WTC11 (cell line): ENCODE results near the gene SLC22A4. TPM values are rescaled to one million over a fixed set of nuclear protein-coding genes. Genes with fewer than 3 reads are reported as not detected.

Experiments
- ATAC-seq: fragments of 200-7000 bp; cut with Tn5 transposase; 2 replicates; pipeline ENCODE4 v1.10.0; 2021; ENCODE audit warnings: mild to moderate bottlenecking, moderate library complexity
- CTCF ChIA-PET: fragments of 300-600 bp; sonication (Branson Sonifier 250); formaldehyde crosslinking; loops from one replicate; lab custom pipeline; 2021; ENCODE audit warnings: antibody characterized with exemption; lab: Charles Lee
- POLR2A ChIA-PET: fragments of 350-600 bp; sonication (Branson Sonifier 250); formaldehyde crosslinking; loops from one replicate; lab custom pipeline; 2021; ENCODE audit warnings: antibody characterized with exemption; lab: Charles Lee
- DNase-seq: peaks from one replicate; pipeline ENCODE4 v3.0.0; 2021; ENCODE audit warnings: low spot score
- H3K27ac Mint-ChIP-seq: 2 replicates; pipeline ENCODE4 v1.8.0; 2021; ENCODE audit warnings: mixed read lengths
- H3K27me3 Mint-ChIP-seq: 2 replicates; pipeline ENCODE4 v1.8.0; 2021; ENCODE audit warnings: low read depth, mild to moderate bottlenecking, moderate library complexity, mixed read lengths
- H3K36me3 Mint-ChIP-seq: 2 replicates; pipeline ENCODE4 v1.8.0; 2021; ENCODE audit warnings: mixed read lengths
- H3K4me1 Mint-ChIP-seq: 2 replicates; pipeline ENCODE4 v1.8.0; 2022; ENCODE audit warnings: mixed read lengths
- H3K4me3 Mint-ChIP-seq: 2 replicates; pipeline ENCODE4 v1.8.0; 2021; ENCODE audit warnings: mild to moderate bottlenecking, moderate library complexity, mixed read lengths
- H3K9me3 Mint-ChIP-seq: 2 replicates; pipeline ENCODE4 v1.8.0; 2021; ENCODE audit warnings: mixed read lengths
- ARID4B ChIP-seq: sonication (generic); formaldehyde crosslinking; IDR thresholded peaks from 2 replicates; pipeline ENCODE4 v1.8.0; 2023; ENCODE audit warnings: missing genetic modification reagents, mild to moderate bottlenecking, borderline replicate concordance
- E2F4 ChIP-seq: sonication (generic); formaldehyde crosslinking; IDR thresholded peaks from 2 replicates; pipeline ENCODE4 v1.8.1; 2022; ENCODE audit warnings: low read depth, mild to moderate bottlenecking, moderate library complexity, missing genetic modification reagents, borderline replicate concordance
- FOXP4 ChIP-seq: sonication (generic); formaldehyde crosslinking; IDR thresholded peaks from 2 replicates; pipeline ENCODE4 v1.8.0; 2022; ENCODE audit warnings: mild to moderate bottlenecking, missing genetic modification reagents
- GABPB1 ChIP-seq: sonication (generic); formaldehyde crosslinking; IDR thresholded peaks from 2 replicates; pipeline ENCODE4 v1.8.1; 2023; ENCODE audit warnings: mild to moderate bottlenecking, missing genetic modification reagents
- HMGXB4 ChIP-seq: sonication (generic); formaldehyde crosslinking; IDR thresholded peaks from 2 replicates; pipeline ENCODE4 v1.8.1; 2023; ENCODE audit warnings: mild to moderate bottlenecking, moderate library complexity, missing genetic modification reagents
- IRF1 ChIP-seq: sonication (generic); formaldehyde crosslinking; IDR thresholded peaks from 2 replicates; pipeline ENCODE4 v1.8.0; 2023; ENCODE audit warnings: missing genetic modification reagents
- MAX ChIP-seq: sonication (generic); formaldehyde crosslinking; IDR thresholded peaks from 2 replicates; pipeline ENCODE4 v1.8.0; 2022; ENCODE audit warnings: mild to moderate bottlenecking, missing genetic modification reagents
- MLX ChIP-seq: sonication (generic); formaldehyde crosslinking; IDR thresholded peaks from 2 replicates; pipeline ENCODE4 v1.8.1; 2023; ENCODE audit warnings: mild to moderate bottlenecking, missing genetic modification reagents, moderate library complexity
- PRRX2 ChIP-seq: fragments of 250-450 bp; sonication (Bioruptor Pico); IDR thresholded peaks from 2 replicates; pipeline ENCODE4 v1.8.0; 2021; ENCODE audit warnings: mild to moderate bottlenecking
- RELA ChIP-seq: sonication (generic); formaldehyde crosslinking; IDR thresholded peaks from 2 replicates; pipeline ENCODE4 v1.8.1; 2022; ENCODE audit warnings: missing genetic modification reagents, mild to moderate bottlenecking, borderline replicate concordance
- TCF7 ChIP-seq: sonication (generic); formaldehyde crosslinking; IDR thresholded peaks from 2 replicates; pipeline ENCODE4 v1.8.0; 2022; ENCODE audit warnings: mild to moderate bottlenecking, low read depth, missing genetic modification reagents, moderate library complexity
- ZNF219 ChIP-seq: sonication (generic); formaldehyde crosslinking; IDR thresholded peaks from 2 replicates; pipeline ENCODE4 v1.8.0; 2023; ENCODE audit warnings: missing genetic modification reagents, mild to moderate bottlenecking, borderline replicate concordance
- ZNF317 ChIP-seq: sonication (generic); formaldehyde crosslinking; IDR thresholded peaks from 2 replicates; pipeline ENCODE4 v1.8.1; 2023; ENCODE audit warnings: low read depth, mild to moderate bottlenecking, moderate library complexity, missing genetic modification reagents, borderline replicate concordance
- ZNF423 ChIP-seq: fragments of 250-450 bp; sonication (Bioruptor Pico); IDR thresholded peaks from 2 replicates; pipeline ENCODE4 v2.1.2; 2022; ENCODE audit warnings: mild to moderate bottlenecking, moderate library complexity
- total RNA-seq: library from RNA; stranded (reverse); gene quantifications from 3 replicates; pipeline ENCODE4 v1.2.3, GENCODE V29; 2021

SLC22A4 gene
- total RNA-seq, 1 experiment from 2014 or later = 0.35 TPM

DNA sequence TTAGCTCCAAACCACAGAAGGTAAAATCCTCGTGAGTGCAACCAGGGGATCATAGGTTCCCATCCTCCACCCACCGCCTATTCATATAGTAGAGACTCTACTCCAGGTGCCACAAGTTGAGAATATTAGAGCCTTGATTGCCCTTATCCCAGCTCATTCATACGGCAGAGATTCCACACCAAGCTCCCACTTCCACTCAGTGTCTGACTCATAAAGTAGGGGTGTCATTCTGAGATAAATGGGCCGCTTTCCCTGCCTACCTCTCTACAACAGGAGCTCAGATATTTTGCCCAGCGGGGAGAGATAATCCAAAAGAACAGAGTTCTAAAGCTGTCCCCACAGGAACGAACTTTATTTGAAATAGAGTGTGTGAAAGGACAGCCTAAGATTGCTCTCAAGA, 9.4 kb downstream of the SLC22A4 start (continued):
- TF ChIP-seq ARID4B (CRISPR knock-in tag) (no peak), ZNF219 (CRISPR knock-in tag) (no peak), FOXP4 (CRISPR knock-in tag) (no peak), RELA (CRISPR knock-in tag) (no peak), HMGXB4 (CRISPR knock-in tag) (no peak), MLX (CRISPR knock-in tag) (no peak), PRRX2 (CRISPR knock-in tag) (no peak), GABPB1 (no peak), ZNF423 (CRISPR knock-in tag) (no peak)
- TF ChIP-seq, all 79 proteins: peak for 0

- Mint-ChIP-seq H3K4me1 (peaks cover 8% of the 10 kb centered on the region; the same call in 1 of the 2 replicates), H3K4me3 (no peak overlapping the region), H3K36me3 (no peaks in the 10 kb centered on the region; the same call in 1 of the 2 replicates), H3K9me3 (peaks cover 13% of the 10 kb centered on the region), H3K27me3 (no peaks in the 10 kb centered on the region; the same call in 1 of the 2 replicates), H3K27ac (no peak overlapping the region)
- TF ChIP-seq MAX (CRISPR knock-in tag) = no peak
- 0 out of 2 replicates have a peak, but pooled peaks have one; percentile 15 for TF ChIP-seq ZNF317 (CRISPR knock-in tag)
- ChIA-PET POLR2A (no interaction called here), CTCF (no interaction called here)
- DNase-seq (no peak), ATAC-seq (no peak)
These were observed 11.2 kb downstream of the SLC22A4 start for GRCh38 chr5:132305420-132305819.

- Mint-ChIP-seq H3K27ac (no peak overlapping the region), H3K27me3 (no peaks in the 10 kb centered on the region; the same call in 1 of the 2 replicates), H3K4me1 (peaks cover 1% of the 10 kb centered on the region; the same call in 1 of the 2 replicates), H3K9me3 (peaks cover 13% of the 10 kb centered on the region), H3K36me3 (no peaks in the 10 kb centered on the region; the same call in 1 of the 2 replicates), H3K4me3 (no peak overlapping the region)
- DNase-seq (no peak), ATAC-seq (no peak)
- TF ChIP-seq IRF1 (CRISPR knock-in tag) = no peak
- TF ChIP-seq TCF7 = no peak
- no peak for TF ChIP-seq MAX (CRISPR knock-in tag)
- no peak for TF ChIP-seq E2F4
- CTCF ChIA-PET = interaction anchor here (0.7 to 1.8 kb wide), 2 partner anchors 15 to 16 kb away, joined by 3 to 4 read pairs; partner anchors contain the start of gene SLC22A4
- POLR2A ChIA-PET = no interaction called here
These were observed 14.5 kb downstream of the SLC22A4 start for GRCh38 chr5:132308701-132309100.
